GM23248 (cell line): ENCODE data around the gene TLX3.

Experiments
- EZH2 ChIP-seq: fragments of 200-600 bp; sonication (generic); IDR thresholded peaks from 2 replicates; pipeline ENCODE4 v1.6.1; 2018; ENCODE audit warnings: antibody characterized with exemption, mild to moderate bottlenecking; ENCODE audit not compliant: insufficient read depth, poor library complexity, severe bottlenecking
- EZH2phosphoT487 ChIP-seq: fragments of 200-600 bp; sonication (generic); IDR thresholded peaks from 2 replicates; pipeline ENCODE4 v1.6.1; 2018; ENCODE audit warnings: antibody characterized with exemption, moderate library complexity, mild to moderate bottlenecking, low read depth; ENCODE audit not compliant: insufficient read depth

GRCh38 chr5:171268700-171269620, 40.1 kb upstream of the TLX3 start:
- TF ChIP-seq EZH2 = no peak
- TF ChIP-seq EZH2phosphoT487 = no peak
